Measurements from ENCODE around the gene HNRNPD. TPM values are rescaled to one million over a fixed set of nuclear protein-coding genes. Genes with fewer than 3 reads are reported as not detected.

Gene HNRNPD
- total RNA-seq, 1 donor from 2014 or later, result 112 TPM

Other genes starting within 250 kb of the HNRNPD start
- gene HNRNPDL, start 56.5 kb upstream of the HNRNPD start, total RNA-seq, result 217 TPM
- 21.2 TPM for gene ENOPH1, start 56.6 kb upstream of the HNRNPD start, total RNA-seq
- gene TMEM150C, start 188.0 kb upstream of the HNRNPD start, total RNA-seq, result 9.2 TPM